ENCODE data around the gene CPA5.

- TF ChIP-seq CTCF (conservative IDR thresholded peaks at IDR 0.05; ENCODE audit: low read depth, low read length) (no peak), EZH2 (IDR thresholded peaks at IDR 0.05; ENCODE audit: low read length, unreplicated experiment) (no peak)
These were observed 23.5 kb downstream of the CPA5 start for GRCh38 chr7:130367836-130368746.
